ENCODE results near the gene DNAJB14.
A peak's percentile ranks its signal among the peaks of the same experiment; 100 is the strongest.

Gene DNAJB14

GRCh38 chr4:99943904-99944437 lies 2.4 kb downstream of the DNAJB14 start:
- DNase-seq (ENCODE audit: low spot score): no peak

GRCh38 chr4:99938243-99938753 lies 8.1 kb downstream of the DNAJB14 start:
- no peak for DNase-seq (ENCODE audit: low spot score)

GRCh38 chr4:99934891-99935290 lies 11.5 kb downstream of the DNAJB14 start:
- no peak for DNase-seq (ENCODE audit: low spot score)

- DNase-seq (ENCODE audit: low spot score): no peak
Measured at GRCh38 chr4:99927566-99927965, 18.9 kb downstream of the DNAJB14 start.

- no peak for DNase-seq (ENCODE audit: low spot score)
Measured at GRCh38 chr4:99921174-99921573, 25.2 kb downstream of the DNAJB14 start.

- DNase-seq (ENCODE audit: low spot score): no peak
Measured at GRCh38 chr4:99918656-99919055, 27.8 kb downstream of the DNAJB14 start.

- DNase-seq (ENCODE audit: low spot score): no peak
Measured at GRCh38 chr4:99917575-99917974, 28.8 kb downstream of the DNAJB14 start.

GRCh38 chr4:99915449-99915848 lies 31.0 kb downstream of the DNAJB14 start:
- DNase-seq (ENCODE audit: low spot score): no peak

- no peak for DNase-seq (ENCODE audit: low spot score)
Measured at GRCh38 chr4:99894998-99895397, 51.4 kb downstream of the DNAJB14 start.

GRCh38 chr4:99894161-99894997 lies 52.0 kb downstream of the DNAJB14 start, which contains the start of gene LAMTOR3:
LAMTOR3 (minus strand) TSS chr4:99894427; CDS start chr4:99893963, 464 bp downstream.
- DNase-seq (ENCODE audit: low spot score): peak; percentile 95

GRCh38 chr4:99893839-99894160 lies 52.6 kb downstream of the DNAJB14 start:
- DNase-seq (ENCODE audit: low spot score): peak; percentile 21

- DNase-seq (ENCODE audit: low spot score): no peak
Measured at GRCh38 chr4:99893029-99893428, 53.4 kb downstream of the DNAJB14 start.

- DNase-seq (ENCODE audit: low spot score): no peak
Measured at GRCh38 chr4:99891351-99891750, 55.1 kb downstream of the DNAJB14 start.

GRCh38 chr4:99887837-99888236 lies 58.6 kb downstream of the DNAJB14 start:
- no peak for DNase-seq (ENCODE audit: low spot score)

GRCh38 chr4:99886146-99886545 lies 60.3 kb downstream of the DNAJB14 start:
- no peak for DNase-seq (ENCODE audit: low spot score)

- no peak for DNase-seq (ENCODE audit: low spot score)
Measured at GRCh38 chr4:99885687-99886086, 60.7 kb downstream of the DNAJB14 start.

- peak; percentile 39 for DNase-seq (ENCODE audit: low spot score)
Measured at GRCh38 chr4:99885063-99885664, 61.3 kb downstream of the DNAJB14 start.

- DNase-seq (ENCODE audit: low spot score): no peak
Measured at GRCh38 chr4:99879458-99879857, 67.0 kb downstream of the DNAJB14 start.

- peak; percentile 28 for DNase-seq (ENCODE audit: low spot score)
Measured at GRCh38 chr4:99878604-99879003, 67.8 kb downstream of the DNAJB14 start.

- peak; percentile 11 for DNase-seq (ENCODE audit: low spot score)
Measured at GRCh38 chr4:99876946-99877345, 69.5 kb downstream of the DNAJB14 start.

- no peak for DNase-seq (ENCODE audit: low spot score)
Measured at GRCh38 chr4:99875071-99875470, 71.3 kb downstream of the DNAJB14 start.

GRCh38 chr4:99872570-99872969 lies 73.8 kb downstream of the DNAJB14 start:
- no peak for DNase-seq (ENCODE audit: low spot score)

GRCh38 chr4:99868126-99868596 lies 78.3 kb downstream of the DNAJB14 start:
- DNase-seq (ENCODE audit: low spot score): peak; percentile 77

Data from kidney tubule cell (primary cell).